H1 (cell line): ENCODE measurements around the gene F11R. TPM values are rescaled to one million over a fixed set of nuclear protein-coding genes. Genes with fewer than 3 reads are reported as not detected.

Experiments used
- CTCF ChIA-PET: fragments of 300-600 bp; sonication (Branson Sonifier 250); formaldehyde crosslinking; loops from one replicate; lab custom pipeline; 2021; ENCODE audit not compliant: partially characterized antibody; lab: Charles Lee
- POLR2A ChIA-PET: fragments of 300-600 bp; sonication (Branson Sonifier 250); formaldehyde crosslinking; loops from one replicate; lab custom pipeline; 2021; ENCODE audit warnings: inconsistent platforms; ENCODE audit not compliant: partially characterized antibody; lab: Charles Lee
- DNase-seq, 2 experiments: peaks; one replicate each; pipeline versions ENCODE4 v3.0.0 to v3.0.0-alpha.2; 2010 to 2022; ENCODE audit warnings: low spot score in 2 of 2, low read depth in 1 of 2, mixed read lengths in 1 of 2
- FAIRE-seq: peaks from 2 replicates; lab custom pipeline; 2011; peaks lifted over from hg19 to GRCh38; lab: Jason Lieb, UNC
- H2AFZ ChIP-seq: 2 replicates; pipeline ENCODE4 v1.8.1; 2012; ENCODE audit warnings: low read length, inconsistent platforms
- H2AK5ac ChIP-seq: 2 replicates; pipeline ENCODE4 v1.6.1; 2013; ENCODE audit warnings: low read depth, low read length
- H2BK120ac ChIP-seq: replicated peaks from 2 replicates; pipeline ENCODE3; 2013; ENCODE audit warnings: low read depth, low read length, inconsistent platforms
- H2BK12ac ChIP-seq: 2 replicates; pipeline ENCODE4 v1.6.1; 2013; ENCODE audit warnings: low read depth, low read length
- H2BK15ac ChIP-seq: 2 replicates; pipeline ENCODE4 v1.6.1; 2013; ENCODE audit warnings: low read length
- H2BK20ac ChIP-seq: 2 replicates; pipeline ENCODE4 v1.6.1; 2013; ENCODE audit warnings: low read length
- H2BK5ac ChIP-seq: 2 replicates; pipeline ENCODE4 v1.6.1; 2013; ENCODE audit warnings: low read depth, low read length
- H3K14ac ChIP-seq: 2 replicates; pipeline ENCODE4 v1.6.1; 2013; ENCODE audit warnings: inconsistent platforms; ENCODE audit not compliant: insufficient read length
- H3K18ac ChIP-seq: 2 replicates; pipeline ENCODE4 v1.6.1; 2013; ENCODE audit warnings: low read length; ENCODE audit errors: extremely low read depth
- H3K23ac ChIP-seq: 2 replicates; pipeline ENCODE4 v1.6.1; 2013; ENCODE audit warnings: inconsistent platforms; ENCODE audit not compliant: insufficient read length
- H3K23me2 ChIP-seq: 2 replicates; pipeline ENCODE4 v1.6.1; 2013; ENCODE audit warnings: low read depth, low read length
- H3K27ac ChIP-seq: 2 replicates; pipeline ENCODE4 v1.6.1; 2011; ENCODE audit warnings: low read depth, low read length, inconsistent platforms
- H3K27me3 ChIP-seq, 4 experiments: replicated peaks in 1 of 4; 1 replicate in 1 of 4; 2 replicates in 3 of 4; pipeline versions ENCODE4 v1.6.1 to v1.8.1; 2011 to 2013; ENCODE audit warnings: low read length in 3 of 4, mild to moderate bottlenecking in 3 of 4, inconsistent platforms in 2 of 4, mixed read lengths in 2 of 4, moderate library complexity in 1 of 4; ENCODE audit not compliant: control insufficient read depth in 3 of 4, insufficient read depth in 3 of 4; ENCODE audit errors: extremely low read depth in 1 of 4
- H3K36me3 ChIP-seq, 4 experiments: 2 replicates each; pipeline versions ENCODE4 v1.6.1 to v1.8.1; 2011 to 2013; ENCODE audit warnings: mild to moderate bottlenecking in 4 of 4, low read length in 3 of 4, moderate library complexity in 2 of 4, control low read depth in 1 of 4, inconsistent platforms in 1 of 4; ENCODE audit not compliant: insufficient read depth in 4 of 4, control insufficient read depth in 2 of 4
- H3K4ac ChIP-seq: replicated peaks from 2 replicates; pipeline ENCODE3; 2013; ENCODE audit warnings: low read length, low read depth, mixed read lengths, inconsistent platforms; ENCODE audit not compliant: insufficient read length
- H3K4me1 ChIP-seq, 4 experiments: replicated peaks in 1 of 4; 1 replicate in 1 of 4; 2 replicates in 3 of 4; pipeline versions ENCODE4 v1.6.1 to v1.8.1; 2011 to 2013; ENCODE audit warnings: low read length in 3 of 4, inconsistent platforms in 2 of 4, mixed read lengths in 1 of 4; ENCODE audit not compliant: insufficient read depth in 4 of 4, control insufficient read depth in 3 of 4
- H3K4me2 ChIP-seq, 2 experiments: 2 replicates each; pipeline versions ENCODE4 v1.6.1 to v1.8.1; 2011 to 2013; ENCODE audit warnings: low read depth in 2 of 2, low read length in 2 of 2, control low read depth in 1 of 2, inconsistent platforms in 1 of 2, mild to moderate bottlenecking in 1 of 2; ENCODE audit not compliant: insufficient read depth in 1 of 2
- H3K4me3 ChIP-seq, 4 experiments: fragments of 200-600, 300-600 bp in 1 of 4; sonication (generic), shearing (Covaris generic), sonication (Bioruptor Twin) in 1 of 4; 2 replicates each; pipeline versions ENCODE4 v1.5.1 to v1.8.1; 2011 to 2016; ENCODE audit warnings: low read length in 4 of 4, low read depth in 3 of 4, control low read depth in 2 of 4, inconsistent platforms in 2 of 4, mild to moderate bottlenecking in 2 of 4, mixed read lengths in 1 of 4, moderate library complexity in 1 of 4; ENCODE audit not compliant: insufficient read depth in 2 of 4; ENCODE audit errors: extremely low read depth in 1 of 4
- H3K56ac ChIP-seq: replicated peaks from 2 replicates; pipeline ENCODE3; 2013; ENCODE audit warnings: low read depth, mild to moderate bottlenecking, mixed read lengths, low read length, inconsistent platforms; ENCODE audit not compliant: insufficient read length
- H3K79me1 ChIP-seq: 2 replicates; pipeline ENCODE4 v1.6.1; 2013; ENCODE audit warnings: low read depth, low read length, control low read depth
- H3K79me2 ChIP-seq, 2 experiments: 2 replicates each; pipeline versions ENCODE4 v1.6.1 to v1.8.1; 2012 to 2013; ENCODE audit warnings: low read length in 2 of 2, mild to moderate bottlenecking in 2 of 2, inconsistent platforms in 1 of 2; ENCODE audit not compliant: insufficient read depth in 2 of 2, control insufficient read depth in 1 of 2
- H3K9ac ChIP-seq, 4 experiments: replicated peaks in 1 of 4; 1 replicate in 1 of 4; 2 replicates in 3 of 4; pipeline versions ENCODE4 v1.6.1 to v1.8.1; 2011 to 2013; ENCODE audit warnings: low read depth in 3 of 4, low read length in 3 of 4, control low read depth in 2 of 4, mild to moderate bottlenecking in 2 of 4, moderate library complexity in 2 of 4, inconsistent platforms in 1 of 4; ENCODE audit errors: extremely low read depth in 1 of 4
- H3K9me3 ChIP-seq, 2 experiments: 2 replicates each; pipeline versions ENCODE4 v1.6.1 to v1.8.1; 2012 to 2013; ENCODE audit warnings: mild to moderate bottlenecking in 2 of 2, moderate library complexity in 2 of 2, control low read depth in 1 of 2, inconsistent platforms in 1 of 2, low read depth in 1 of 2, low read length in 1 of 2, mixed read lengths in 1 of 2; ENCODE audit not compliant: insufficient read depth in 2 of 2
- H4K20me1 ChIP-seq, 2 experiments: replicated peaks in 1 of 2; 2 replicates each; pipeline versions ENCODE3 to v1.8.1; 2011 to 2013; ENCODE audit warnings: inconsistent platforms in 2 of 2, low read length in 2 of 2, mild to moderate bottlenecking in 1 of 2; ENCODE audit not compliant: insufficient read depth in 2 of 2, control insufficient read depth in 1 of 2
- H4K5ac ChIP-seq: 2 replicates; pipeline ENCODE4 v1.6.1; 2013; ENCODE audit warnings: low read length, low read depth, mixed read lengths, inconsistent platforms; ENCODE audit not compliant: insufficient read length
- H4K8ac ChIP-seq: 2 replicates; pipeline ENCODE4 v1.8.0; 2013; ENCODE audit warnings: mild to moderate bottlenecking, moderate library complexity, low read length, inconsistent platforms; ENCODE audit not compliant: insufficient read depth; ENCODE audit errors: extremely low read depth
- H4K91ac ChIP-seq: replicated peaks from 2 replicates; pipeline ENCODE3; 2013; ENCODE audit warnings: low read length, mixed read lengths, inconsistent platforms; ENCODE audit not compliant: insufficient read length
- ASH2L ChIP-seq: fragments of 200-600, 300-600 bp; sonication (generic); IDR thresholded peaks from one replicate; pipeline ENCODE4 v1.7.1; 2017; ENCODE audit warnings: low read length
- CBX8 ChIP-seq: fragments of 300-800, 300-1000 bp; sonication (generic); IDR thresholded peaks from 2 replicates; pipeline ENCODE4 v1.7.1; 2016; ENCODE audit warnings: low read depth, low read length, borderline replicate concordance
- CHD2 ChIP-seq: IDR thresholded peaks from 2 replicates; pipeline ENCODE4 v1.6.1; 2012; ENCODE audit warnings: low read length, improper control_type of control experiment
- EZH2 ChIP-seq: fragments of 200-600 bp; sonication (generic); IDR thresholded peaks from 2 replicates; pipeline ENCODE4 v1.7.1; 2012; ENCODE audit warnings: low read depth, mild to moderate bottlenecking, moderate library complexity, low read length, inconsistent platforms; ENCODE audit not compliant: severe bottlenecking
- HDAC6 ChIP-seq: IDR thresholded peaks from one replicate; pipeline ENCODE4 v1.7.1; 2012; ENCODE audit warnings: low read depth, mild to moderate bottlenecking, inconsistent platforms, low read length, moderate library complexity
- JUND ChIP-seq: IDR thresholded peaks from 2 replicates; pipeline ENCODE4 v1.6.1; 2011; ENCODE audit warnings: mild to moderate bottlenecking, improper control_type of control experiment, low read length
- KDM4A ChIP-seq: IDR thresholded peaks from one replicate; pipeline ENCODE4 v1.7.1; 2012; ENCODE audit warnings: low read depth, mild to moderate bottlenecking, moderate library complexity, low read length, inconsistent platforms; ENCODE audit not compliant: severe bottlenecking
- MAFK ChIP-seq: IDR thresholded peaks from 2 replicates; pipeline ENCODE4 v1.6.1; 2012; ENCODE audit warnings: low read depth, mild to moderate bottlenecking, improper control_type of control experiment, low read length
- PHF8 ChIP-seq: fragments of 200-600 bp; sonication (generic); conservative IDR thresholded peaks from 2 replicates; pipeline ENCODE4 v1.7.1; 2012; ENCODE audit warnings: low read depth, mild to moderate bottlenecking, inconsistent platforms, low read length, moderate library complexity
- SIN3A ChIP-seq, 2 experiments: IDR thresholded peaks in 1 of 2; conservative IDR thresholded peaks in 1 of 2; 2 replicates each; pipeline ENCODE4 v1.6.1; 2011 to 2012; ENCODE audit warnings: low read length in 2 of 2, improper control_type of control experiment in 1 of 2, low read depth in 1 of 2, mild to moderate bottlenecking in 1 of 2
- SP2 ChIP-seq: IDR thresholded peaks from 2 replicates; pipeline ENCODE4 v1.6.1; 2012; ENCODE audit warnings: mild to moderate bottlenecking, low read length, inconsistent platforms
- SP4 ChIP-seq: IDR thresholded peaks from 2 replicates; pipeline ENCODE4 v1.6.1; 2012; ENCODE audit warnings: low read length, inconsistent platforms
- TEAD4 ChIP-seq: IDR thresholded peaks from 2 replicates; pipeline ENCODE4 v1.6.1; 2012; ENCODE audit warnings: low read depth, low read length, inconsistent platforms, mixed read lengths
- USF2 ChIP-seq: IDR thresholded peaks from 2 replicates; pipeline ENCODE4 v1.6.1; 2011; ENCODE audit warnings: low read length, improper control_type of control experiment
- WGBS, 2 experiments: shearing (Covaris generic) in 1 of 2; methylation state at CpG; one replicate each; pipeline versions ENCODE4 v1.1.6 to v1.1.7; 2013 to 2015; ENCODE audit warnings: low lambda C conversion rate in 2 of 2, mixed read lengths in 2 of 2, inconsistent platforms in 1 of 2, low coverage in 1 of 2, missing lambda C conversion rate in 1 of 2; ENCODE audit not compliant: insufficient replicate concordance in 2 of 2, insufficient coverage in 1 of 2, insufficient read length in 1 of 2; ENCODE audit errors: extremely low coverage in 1 of 2, missing lambda C conversion rate in 1 of 2; 5-methylcytosine and 5-hydroxymethylcytosine counted together
- polyA plus RNA-seq, 7 experiments: library from polyadenylated mRNA; depleted of rRNA in 3 of 7; stranded (reverse) in 5 of 7; unstranded in 2 of 7; fragments of >200 nt in 5 of 7; fragments of 200-250 nt in 2 of 7; gene quantifications; 1 replicate in 5 of 7; 2 replicates in 1 of 7; 4 replicates in 1 of 7; pipeline versions ENCODE4 v1.2.1 to v1.2.3, GENCODE V29; 2011 to 2013; ENCODE audit warnings: missing spikeins in 2 of 7, mixed read lengths in 2 of 7
- total RNA-seq: library from RNA; stranded (reverse); fragmentation: NEBNext Ultra II Directional; extraction: Animal tissue kit (Norgen Biotek cat#: 25700); gene quantifications from 2 replicates; pipeline ENCODE4 v1.2.1, GENCODE V29; 2021

Gene F11R
- total and polyA plus RNA-seq, 2 of the 8 experiments (the other 6 are each of a cell fraction or from before 2014, with no cell fraction given) = 159 to 200 TPM

- Histone ChIP-seq H2BK120ac (no peak overlapping the region), H2AFZ (no peak overlapping the region), H4K5ac (no peak overlapping the region), H3K23ac (no peak overlapping the region), H3K9me3 (no peaks in the 10 kb centered on the region), H3K79me2 (no peaks in the 10 kb centered on the region), H4K91ac (no peak overlapping the region), H3K9ac (no peak overlapping the region), H3K4ac (no peak overlapping the region), H4K8ac (no peak overlapping the region; the same call in 1 of the 2 replicates), H3K56ac (no peak overlapping the region), H2BK12ac (no peak overlapping the region), H2BK5ac (no peak overlapping the region), H3K36me3 (no peaks in the 10 kb centered on the region), H2BK15ac (no peak overlapping the region), H3K4me2 (no peak overlapping the region), H3K18ac (no peak overlapping the region), H2BK20ac (no peak overlapping the region), H3K27me3 (no peaks in the 10 kb centered on the region), H3K27ac (no peak overlapping the region), H3K23me2 (no peaks in the 10 kb centered on the region), H3K14ac (no peak overlapping the region), H4K20me1 (no peaks in the 10 kb centered on the region), H2AK5ac (no peak overlapping the region), H3K79me1 (no peaks in the 10 kb centered on the region), H3K4me3 (no peak overlapping the region), H3K4me1 (peaks cover 0 to 9% (median 3%) of the 10 kb centered on the region in 4 experiments; a peak in 6 of 7 replicates)
- WGBS, 2 experiments = 92% methylated on average over 2 of the region's 3 CpGs; no CpG with 5 or more reads in 1 of the 2 experiments
- DNase-seq = no peak
- CTCF ChIA-PET = interaction anchor here (0.7 to 8.2 kb wide), 34 partner anchors 9 to 275 kb away, joined by 3 to 219 read pairs (median 10); partner anchors contain the start of genes ITLN1, KLHDC9 and USF1
- POLR2A ChIA-PET = no interaction called here
- no peak for FAIRE-seq
- TF ChIP-seq HDAC6 = no peak
- TF ChIP-seq SIN3A (conservative IDR thresholded peaks at IDR 0.05 in 1 of 2, IDR thresholded peaks at IDR 0.05 in 1 of 2; ENCODE audit: low read depth in 1 of 2, low read length in 2 of 2) = no peak
- no peak for TF ChIP-seq KDM4A
- TF ChIP-seq SP4 = no peak
- no peak for TF ChIP-seq EZH2
- TF ChIP-seq TEAD4 = no peak
- no peak for TF ChIP-seq PHF8
- no peak for TF ChIP-seq CBX8
- TF ChIP-seq USF2 = no peak
- TF ChIP-seq MAFK = no peak
- no peak for TF ChIP-seq CHD2
- no peak for TF ChIP-seq ASH2L
- TF ChIP-seq SP2 = no peak
- no peak for TF ChIP-seq JUND
These were observed 70.3 kb downstream of the F11R start for GRCh38 chr1:160950657-160951056.
